Kidney capillary endothelial cell (primary cell): ENCODE results near the gene VPREB1.
"Not testable (repeated sequence)": the region's sequence is repeated elsewhere in the genome, so short reads cannot be mapped to it uniquely, and the experiment has no call there.

ENCODE experiments used
- DNase-seq: peaks from one replicate; pipeline ENCODE4 v3.0.0-alpha.2; 2018; ENCODE audit warnings: low spot score

The VPREB1 gene

DNA sequence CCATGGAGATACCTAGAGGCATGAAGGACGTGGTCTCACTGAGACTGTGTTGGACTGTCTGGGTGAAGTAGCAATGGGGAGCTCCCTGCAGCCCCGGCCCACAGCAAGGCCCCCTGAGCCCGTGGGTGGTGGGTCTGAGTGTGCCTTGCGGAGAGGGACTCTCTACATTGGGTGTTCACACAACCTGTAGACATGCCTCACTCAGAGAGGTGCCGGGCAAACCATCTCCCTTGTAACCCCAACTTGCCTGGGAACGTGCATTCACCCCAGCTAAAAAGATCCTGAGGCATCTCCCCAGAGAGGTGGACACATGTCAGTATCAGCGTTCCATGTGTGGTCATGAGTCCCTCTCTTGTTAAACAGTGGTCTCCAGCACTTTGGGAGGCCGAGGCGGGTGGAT is 2.1 kb downstream of the VPREB1 start:
- DNase-seq = no peak

DNA sequence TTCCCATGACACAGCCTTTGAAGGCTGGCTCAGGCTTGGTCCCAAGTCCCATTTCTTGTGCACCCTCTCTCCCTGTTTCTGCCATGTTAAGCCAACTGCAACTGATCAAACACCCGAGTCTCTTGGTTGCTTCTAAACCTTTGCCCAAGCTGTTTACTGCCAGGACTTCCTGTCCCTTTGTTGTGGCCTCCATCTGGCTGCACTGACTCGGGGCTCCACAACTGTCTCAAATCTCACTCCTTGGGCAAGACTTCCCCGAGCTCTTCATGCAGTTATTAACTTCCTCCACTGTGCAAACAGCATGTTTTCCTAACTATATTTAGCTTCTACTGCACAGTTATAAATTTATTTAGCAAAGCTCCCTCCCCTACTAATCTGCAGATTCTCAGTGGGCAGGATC is 4.3 kb downstream of the VPREB1 start:
- DNase-seq = no peak

DNA sequence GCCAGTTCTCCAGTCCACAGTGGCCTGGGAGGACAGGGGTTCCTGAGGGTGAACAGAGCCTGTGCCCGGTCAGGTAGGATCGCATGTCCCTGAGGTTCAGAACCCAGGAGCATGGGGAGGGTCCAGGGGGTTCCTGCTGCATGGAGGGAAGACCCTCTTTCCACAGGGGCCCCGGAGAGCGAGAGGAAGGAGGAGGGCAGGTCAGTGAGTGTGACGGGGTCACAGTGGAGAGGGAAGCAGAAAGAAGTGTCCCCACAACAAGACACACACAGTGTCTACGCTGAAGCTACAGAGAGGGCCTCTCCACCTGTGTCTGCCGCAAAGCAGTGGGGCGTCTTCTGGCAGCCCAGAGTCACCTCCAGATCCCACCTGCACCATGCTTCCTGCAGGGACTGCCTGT is 6.1 kb downstream of the VPREB1 start:
- not testable (repeated sequence) for DNase-seq

DNA sequence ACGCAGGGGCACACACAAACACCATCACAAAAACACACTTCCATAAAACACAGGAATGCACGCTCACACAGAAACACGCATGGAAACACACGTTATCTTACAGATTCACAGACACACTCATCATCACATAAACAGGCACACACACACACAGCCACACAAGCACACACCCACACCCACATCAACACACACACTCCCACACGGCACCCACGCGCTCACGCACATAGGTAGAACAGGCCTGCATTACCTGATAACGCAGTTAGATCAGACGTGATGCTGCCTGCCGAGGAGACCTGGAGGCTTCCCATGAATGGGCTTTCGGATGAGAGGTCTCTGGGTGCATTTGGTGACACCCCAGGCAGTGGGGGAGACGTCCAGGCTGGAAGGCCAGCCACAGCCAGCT is 11.5 kb downstream of the VPREB1 start:
- DNase-seq = not testable (repeated sequence)

DNA sequence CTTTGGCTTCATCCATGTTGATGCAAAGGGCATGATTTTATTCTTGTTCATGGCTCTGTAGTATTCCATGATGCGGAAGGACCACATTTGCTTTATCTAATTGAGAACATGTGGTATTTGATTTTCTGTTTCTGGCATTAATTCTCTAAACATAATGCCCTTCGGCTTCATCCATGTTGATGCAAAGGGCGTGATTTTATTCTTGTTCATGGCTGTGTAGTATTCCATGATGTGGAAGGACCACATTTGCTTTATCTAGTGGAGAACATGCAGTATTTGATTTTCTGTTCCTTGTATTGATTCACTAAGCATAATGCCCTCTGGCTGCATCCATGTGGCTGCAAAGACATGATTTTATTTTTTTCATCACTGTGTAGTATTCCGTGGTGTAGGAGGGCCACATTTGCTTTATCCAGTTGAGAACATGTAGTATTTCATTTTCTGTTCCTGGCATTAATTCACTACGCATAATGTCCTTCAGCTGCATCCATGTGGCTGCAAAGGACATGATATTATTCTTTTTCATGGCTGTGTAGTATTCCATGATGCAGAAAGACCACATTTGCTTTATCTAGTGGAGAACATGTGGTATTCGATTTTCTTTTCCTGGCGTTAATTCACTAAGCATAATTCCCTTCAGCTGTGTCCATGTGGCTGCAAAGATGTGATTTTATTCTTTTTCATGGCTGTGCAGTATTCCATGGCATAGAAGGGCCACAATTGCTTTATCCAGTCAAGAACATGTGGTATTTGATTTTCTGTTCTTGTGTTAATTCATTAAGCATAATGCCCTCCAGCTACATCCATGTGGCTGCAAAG is 14.2 kb downstream of the VPREB1 start:
- not testable (repeated sequence) for DNase-seq

DNA sequence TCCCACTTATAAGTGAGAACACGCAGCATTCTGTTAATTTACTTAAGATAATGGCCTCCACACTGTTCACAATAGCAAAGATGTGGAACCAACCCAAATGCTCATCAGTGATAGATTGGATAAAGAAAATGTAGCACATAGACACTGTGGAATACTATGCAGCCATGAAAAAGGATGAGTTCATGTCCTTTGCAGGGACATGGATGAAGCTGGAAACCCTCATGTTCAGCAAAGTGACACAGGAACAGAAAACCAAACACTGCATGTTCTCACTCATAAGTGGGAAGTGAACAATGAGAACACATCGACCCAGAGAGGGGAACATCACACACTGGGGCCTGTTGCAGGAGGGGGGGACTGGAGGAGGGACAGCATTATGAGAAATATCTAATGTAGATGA is 15.6 kb downstream of the VPREB1 start:
- not testable (repeated sequence) for DNase-seq

DNA sequence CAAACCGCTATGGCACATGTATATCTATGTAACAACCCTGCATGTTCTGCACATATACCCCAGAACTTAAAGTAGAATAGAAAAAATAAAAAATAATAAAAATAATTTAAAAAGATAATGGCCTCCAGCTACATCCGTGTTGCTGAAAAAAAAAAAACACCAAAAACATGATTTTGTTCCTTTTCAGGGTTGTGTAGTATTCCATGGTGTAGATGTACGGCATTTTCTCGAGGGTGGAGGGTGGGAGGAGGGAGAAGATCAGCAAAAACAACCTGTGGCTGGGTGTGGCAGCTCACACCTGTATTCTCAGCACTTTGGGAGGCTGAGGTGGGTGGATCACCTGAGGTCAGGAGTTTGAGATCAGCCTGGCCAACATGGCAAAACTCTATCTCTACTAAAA is 16.0 kb downstream of the VPREB1 start:
- not testable (repeated sequence) for DNase-seq

DNA sequence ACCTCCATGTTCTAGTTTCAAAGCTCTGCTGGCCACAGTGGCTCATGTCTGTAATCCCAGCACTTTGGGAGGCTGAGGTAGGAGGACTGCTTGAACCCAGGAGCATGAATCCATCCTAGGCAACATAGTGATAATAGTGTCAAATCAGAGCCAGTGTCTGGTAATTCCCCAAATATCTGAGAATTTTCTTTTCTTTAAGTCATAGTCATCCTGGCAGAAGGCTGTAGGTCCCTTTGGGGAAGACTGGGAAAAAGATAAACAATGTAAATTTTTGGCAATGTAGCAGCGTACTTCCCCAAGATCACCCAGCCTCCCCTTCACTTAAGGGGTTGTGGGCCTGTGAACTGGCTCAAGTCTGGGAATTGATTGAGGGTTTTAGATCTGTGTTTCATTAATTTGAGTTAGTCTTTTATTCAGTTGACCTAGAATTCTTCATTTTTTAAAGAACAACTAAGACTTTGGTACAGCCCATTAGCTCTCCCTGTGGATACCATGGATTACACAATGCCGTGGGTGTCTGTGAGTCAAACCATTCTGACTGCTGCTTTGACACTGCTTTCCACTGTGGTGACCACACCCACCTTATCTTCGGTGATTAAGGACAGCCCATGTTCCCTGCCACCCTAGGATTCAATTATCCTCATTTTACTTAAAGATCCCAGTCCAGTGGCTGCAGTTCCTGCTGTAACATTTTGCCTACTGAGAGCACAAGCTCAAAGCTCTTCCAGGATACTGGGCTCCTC is 17.9 kb downstream of the VPREB1 start:
- DNase-seq = not testable (repeated sequence)

DNA sequence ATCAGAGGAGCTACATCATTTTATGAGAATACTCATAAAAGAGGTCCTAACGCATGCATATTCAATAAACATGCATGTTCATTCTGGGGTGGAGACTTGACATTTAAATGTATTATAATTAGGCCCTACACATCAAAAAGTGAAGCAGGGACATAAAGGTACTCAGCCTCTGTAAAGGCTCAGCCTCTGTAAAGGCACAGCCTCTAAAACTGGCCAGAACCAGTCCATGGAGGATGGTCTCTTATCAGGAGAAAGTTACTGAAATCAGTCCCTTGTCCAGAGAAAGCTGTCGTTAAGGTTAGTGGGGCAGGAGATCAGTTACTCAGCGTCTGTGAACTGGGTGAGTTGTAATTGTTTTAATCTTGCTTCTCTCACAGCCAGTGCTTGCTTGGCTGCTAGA is 19.2 kb downstream of the VPREB1 start:
- DNase-seq = not testable (repeated sequence)

DNA sequence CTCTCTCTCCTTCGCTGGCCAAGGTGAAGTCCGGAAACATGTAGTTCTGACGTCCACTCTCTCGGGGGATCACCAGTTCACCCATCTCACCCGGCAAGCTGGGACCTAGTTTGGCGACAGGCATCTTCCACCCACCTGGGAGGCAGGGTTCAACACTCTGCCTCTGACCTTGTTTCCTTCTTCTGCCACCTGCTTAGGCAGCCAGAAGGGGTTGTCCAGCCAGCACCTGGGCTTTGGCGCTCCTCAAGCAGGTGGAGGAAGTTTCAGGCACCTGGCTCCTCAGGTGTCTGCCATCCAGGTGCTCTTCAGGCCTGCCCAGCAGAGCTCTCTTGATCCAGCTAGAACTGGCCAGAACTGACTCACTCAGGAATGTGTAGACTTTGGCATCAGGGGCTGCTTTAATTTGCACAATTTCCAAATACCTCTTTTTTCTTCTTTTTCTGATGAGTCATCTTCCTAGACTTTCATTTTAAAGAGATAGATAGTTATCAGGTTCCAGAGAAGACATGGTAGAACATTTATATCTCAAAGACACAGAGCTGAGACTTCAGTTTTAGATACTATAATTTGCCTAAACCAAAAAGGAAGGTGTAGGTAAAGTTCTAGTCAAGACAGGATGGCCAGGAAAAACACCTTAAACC is 25.6 kb downstream of the VPREB1 start:
- not testable (repeated sequence) for DNase-seq

DNA sequence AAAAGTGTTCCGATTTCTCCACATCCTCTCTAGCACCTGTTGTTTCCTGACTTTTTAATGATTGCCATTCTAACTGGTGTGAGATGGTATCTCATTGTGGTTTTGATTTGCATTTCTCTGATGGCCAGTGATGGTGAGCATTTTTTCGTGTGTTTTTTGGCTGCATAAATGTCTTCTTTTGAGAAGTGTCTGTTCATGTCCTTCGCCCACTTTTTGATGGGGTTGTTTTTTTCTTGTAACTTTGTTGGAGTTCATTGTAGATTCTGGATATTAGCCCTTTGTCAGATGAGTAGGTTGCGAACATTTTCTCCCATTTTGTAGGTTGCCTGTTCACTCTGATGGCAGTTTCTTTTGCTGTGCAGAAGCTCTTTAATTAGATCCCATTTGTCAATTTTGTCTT is 32.8 kb downstream of the VPREB1 start:
- DNase-seq = not testable (repeated sequence)

DNA sequence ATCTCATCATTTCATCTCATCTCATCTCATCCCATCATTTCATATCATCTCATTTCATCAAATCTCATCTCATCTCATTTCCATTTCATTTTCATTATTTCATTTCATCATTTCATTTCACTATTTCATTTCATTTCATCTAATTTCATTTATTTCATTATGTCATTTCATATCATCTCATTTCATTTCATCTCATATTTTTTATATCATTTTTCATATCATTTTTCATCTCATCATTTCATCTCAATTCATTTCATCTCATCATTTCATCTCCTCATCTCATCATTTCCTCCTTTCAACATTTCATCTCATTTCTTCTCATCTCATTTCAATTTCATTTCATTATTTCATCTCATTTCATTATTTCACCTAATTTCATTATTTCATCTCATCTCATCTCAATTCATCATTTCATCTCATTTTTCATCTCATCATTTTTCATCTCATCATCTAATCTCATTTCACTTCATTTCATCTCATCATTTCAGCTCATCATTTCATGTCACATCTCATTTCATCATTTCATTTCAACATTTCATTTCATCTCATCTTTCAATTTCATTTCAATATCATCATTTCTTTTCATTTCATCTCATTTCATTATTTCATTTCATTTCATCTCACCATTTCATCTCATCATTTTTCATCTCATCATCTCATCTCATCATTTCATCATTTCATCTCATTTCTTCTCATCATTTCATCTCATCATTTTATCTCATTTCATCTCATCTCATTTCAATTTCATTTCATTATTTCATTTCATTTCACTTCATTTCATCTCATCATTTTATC is 40.6 kb downstream of the VPREB1 start:
- DNase-seq = not testable (repeated sequence)

DNA sequence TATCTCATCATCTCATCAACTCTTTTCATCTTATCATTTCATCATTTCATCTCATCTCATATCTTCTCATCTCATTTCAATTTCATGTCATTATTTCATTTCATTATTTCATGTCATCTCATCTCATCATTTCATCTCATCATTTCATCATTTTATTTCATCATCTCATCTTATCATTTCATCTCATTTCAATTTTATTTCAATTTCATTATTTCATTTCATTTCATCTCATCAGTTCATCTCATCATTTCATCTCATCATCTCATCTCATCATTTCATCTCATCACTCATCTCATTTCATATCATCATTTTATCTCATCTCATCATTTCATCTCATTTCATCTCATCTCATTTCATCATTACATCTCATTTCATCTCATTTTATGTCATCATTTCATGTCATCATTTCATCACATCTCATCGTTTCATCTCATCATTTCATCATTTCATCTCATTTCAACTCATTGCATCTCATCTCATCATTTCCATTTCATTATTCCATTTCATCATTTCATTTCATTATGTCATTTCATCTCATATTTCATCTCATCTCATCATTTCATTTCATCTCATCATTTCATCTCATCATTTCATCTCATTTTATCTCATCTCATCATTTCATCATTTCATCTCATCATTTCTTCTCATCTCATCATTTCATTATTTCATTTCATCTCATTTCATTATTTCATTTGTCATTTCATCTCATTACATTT is 42.0 kb downstream of the VPREB1 start:
- DNase-seq = not testable (repeated sequence)

DNA sequence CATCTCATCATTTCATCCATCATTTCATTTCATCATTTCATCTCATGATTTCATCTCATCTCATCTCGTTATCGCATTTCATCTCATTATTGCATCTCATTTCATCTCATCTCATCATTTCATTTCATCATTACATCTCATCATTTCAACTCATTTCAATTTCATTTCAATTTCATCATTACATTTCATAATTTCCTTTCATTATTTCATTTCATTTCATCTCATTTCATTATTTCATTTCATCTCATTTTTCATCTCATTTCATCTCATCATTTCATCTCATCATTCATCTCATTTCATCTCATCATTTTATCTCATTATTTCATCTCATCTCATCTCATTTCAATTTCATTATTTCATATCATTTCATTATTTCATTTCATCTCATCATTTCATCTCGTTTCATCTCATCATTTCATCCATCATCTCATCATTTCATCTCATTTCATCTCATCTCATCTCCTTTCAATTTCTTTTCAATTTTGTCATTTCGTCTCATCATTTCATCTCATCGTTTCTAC is 42.6 kb downstream of the VPREB1 start:
- DNase-seq = not testable (repeated sequence)

DNA sequence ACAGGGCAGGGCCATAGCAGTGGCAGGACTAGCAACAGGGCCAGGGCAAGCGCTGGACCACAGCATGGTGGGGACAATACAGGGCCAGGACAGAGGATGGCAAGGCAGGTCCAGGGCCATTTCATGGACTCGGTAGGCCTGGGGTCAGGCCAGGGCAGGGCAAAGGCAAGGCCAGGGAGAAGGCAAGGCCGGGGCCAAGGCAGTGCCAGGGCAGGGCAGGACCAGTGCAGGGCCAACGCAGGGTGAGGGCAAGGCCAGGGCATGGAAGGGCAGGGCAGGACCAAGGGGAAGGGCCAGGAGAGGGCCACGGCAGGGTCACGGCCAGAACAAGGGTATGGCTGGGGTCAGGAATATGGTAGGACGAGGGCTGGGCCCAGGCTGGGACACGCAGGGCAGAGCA is 45.1 kb downstream of the VPREB1 start:
- DNase-seq = not testable (repeated sequence)

DNA sequence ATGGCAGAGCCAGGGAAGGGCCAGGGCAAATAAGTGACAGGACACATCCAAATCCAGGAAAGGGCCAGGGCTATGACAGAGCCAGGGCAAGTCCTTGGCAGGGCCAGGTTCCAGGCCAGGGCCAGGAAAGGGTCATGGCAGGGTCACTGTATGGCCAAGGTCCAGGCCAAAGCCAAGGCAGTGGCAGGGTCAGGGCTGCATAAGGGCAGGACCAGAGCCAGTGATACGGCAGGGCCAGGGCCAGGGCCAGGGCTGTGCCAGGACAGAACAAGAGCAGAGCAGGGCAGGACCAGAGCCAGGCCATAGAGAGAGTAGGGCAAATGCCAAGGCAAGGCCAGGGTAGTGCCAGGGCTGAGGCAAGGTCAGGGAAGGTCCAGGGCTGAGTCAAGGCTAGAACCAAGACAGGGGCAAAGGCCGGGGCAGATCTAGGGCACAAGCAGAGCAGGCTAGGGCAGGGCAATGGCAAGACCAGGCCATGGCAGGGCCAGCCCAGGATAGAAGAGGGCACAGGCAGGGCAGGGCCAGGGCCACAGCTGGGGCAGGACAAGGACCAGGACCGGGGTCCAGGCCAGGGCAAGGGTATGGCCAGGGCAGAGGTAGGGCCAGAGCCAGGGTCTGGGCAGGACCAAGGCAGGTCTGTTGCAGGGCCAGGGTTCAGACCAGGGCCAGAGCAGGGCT is 46.7 kb downstream of the VPREB1 start:
- not testable (repeated sequence) for DNase-seq

DNA sequence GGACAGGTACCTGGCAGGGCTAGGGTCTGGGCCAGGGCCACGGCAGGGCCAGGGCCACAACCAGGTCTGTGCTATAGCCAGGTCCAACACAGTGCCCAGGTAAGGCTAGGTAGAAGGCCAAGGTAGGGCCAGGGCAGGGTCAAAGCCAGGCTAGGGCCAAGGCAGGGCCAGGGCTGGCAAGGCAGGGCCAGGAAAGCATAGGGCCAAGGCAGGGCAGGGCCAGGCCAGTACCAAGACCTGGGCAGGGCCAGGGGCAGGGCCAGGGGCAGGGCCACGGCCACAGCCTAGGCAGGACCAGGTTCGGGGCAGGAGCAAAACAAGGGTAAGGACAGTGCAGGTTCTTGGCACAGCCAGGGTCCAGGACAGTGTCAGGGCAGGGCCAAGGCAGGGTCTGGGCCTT is 48.1 kb downstream of the VPREB1 start:
- not testable (repeated sequence) for DNase-seq

DNA sequence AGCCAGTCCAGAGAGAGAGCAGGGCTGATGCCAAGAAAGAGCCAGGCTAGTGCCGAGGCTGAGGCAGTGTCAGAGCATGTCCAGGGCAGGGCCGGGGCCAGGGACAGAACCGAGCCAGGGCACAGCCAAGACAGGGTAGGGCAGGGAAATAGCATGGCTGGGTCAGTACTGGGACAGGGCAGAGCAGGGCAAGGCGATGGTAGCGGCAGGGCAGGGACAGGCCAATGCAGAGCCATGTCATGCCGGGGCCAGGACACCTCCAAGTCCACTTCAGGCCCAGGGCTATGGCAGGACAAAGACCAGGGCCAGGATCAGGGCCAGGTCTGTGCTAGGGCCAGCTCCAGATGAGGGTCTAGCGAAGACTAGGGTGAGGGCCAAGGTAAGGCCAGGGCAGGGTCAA is 48.9 kb downstream of the VPREB1 start:
- DNase-seq = not testable (repeated sequence)

DNA sequence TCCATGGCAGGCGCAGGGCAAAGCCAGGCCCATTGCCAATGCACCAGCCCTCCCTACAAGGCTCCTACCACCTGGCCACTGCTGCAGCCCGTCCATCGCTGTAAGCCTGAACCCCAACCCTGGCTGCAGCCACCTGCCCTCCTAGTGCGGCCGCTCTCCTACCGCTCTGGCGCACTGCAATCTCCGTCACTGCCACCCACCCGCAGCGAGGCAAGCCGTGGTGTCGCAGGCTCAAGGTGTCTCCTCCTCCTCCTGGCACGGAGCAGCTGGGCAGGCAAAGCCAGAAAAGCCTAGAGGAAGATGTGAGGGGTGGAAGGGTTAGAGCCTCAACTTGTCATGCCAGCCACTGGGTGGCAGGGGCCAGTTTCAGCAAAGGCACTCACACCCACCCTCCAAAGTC is 50.1 kb downstream of the VPREB1 start:
- not testable (repeated sequence) for DNase-seq
